Neural progenitor cell (in vitro differentiated cells): ENCODE measurements around the gene TRPM7. TPM values are rescaled to one million over a fixed set of nuclear protein-coding genes. Genes with fewer than 3 reads are reported as not detected.

Experiments
- DNase-seq: peaks from one replicate; pipeline ENCODE4 v3.0.0-alpha.2; 2016; ENCODE audit warnings: low spot score
- H2AFZ ChIP-seq: fragments of 200-600 bp; sonication (generic); replicated peaks from 2 replicates; pipeline ENCODE4 v1.6.1; 2016; ENCODE audit warnings: antibody characterized with exemption
- H3F3A ChIP-seq: fragments of 200-600 bp; sonication (generic); 2 replicates; pipeline ENCODE4 v1.6.1; 2016; ENCODE audit warnings: antibody characterized with exemption, low read depth
- H3K27ac ChIP-seq: fragments of 200-600 bp; sonication (generic); 2 replicates; pipeline ENCODE4 v1.5.1; 2016; ENCODE audit warnings: mild to moderate bottlenecking
- H3K27me3 ChIP-seq: fragments of 200-600 bp; sonication (generic); 2 replicates; pipeline ENCODE4 v1.6.1; 2016; ENCODE audit warnings: mild to moderate bottlenecking, moderate library complexity
- H3K36me3 ChIP-seq: fragments of 200-600 bp; sonication (generic); 2 replicates; pipeline ENCODE4 v1.5.1; 2016
- H3K4me1 ChIP-seq: fragments of 200-600 bp; sonication (generic); 2 replicates; pipeline ENCODE4 v1.6.1; 2016; ENCODE audit warnings: mixed run types
- H3K4me2 ChIP-seq: fragments of 200-600 bp; sonication (generic); 2 replicates; pipeline ENCODE4 v1.6.1; 2016
- H3K4me3 ChIP-seq: fragments of 200-600 bp; sonication (generic); 2 replicates; pipeline ENCODE4 v1.5.1; 2016
- H3K79me2 ChIP-seq: fragments of 200-600 bp; sonication (generic); 2 replicates; pipeline ENCODE4 v1.6.1; 2016; ENCODE audit warnings: low read depth
- H3K9ac ChIP-seq: fragments of 200-600 bp; sonication (generic); 2 replicates; pipeline ENCODE4 v1.6.1; 2016
- H3K9me3 ChIP-seq: fragments of 200-600 bp; sonication (generic); 2 replicates; pipeline ENCODE4 v1.5.1; 2016; ENCODE audit warnings: low read depth
- H4K20me1 ChIP-seq: fragments of 200-600 bp; sonication (generic); 2 replicates; pipeline ENCODE4 v1.6.1; 2016; ENCODE audit warnings: low read depth
- H3K27ac Mint-ChIP-seq: 3 replicates; pipeline ENCODE4 v1.8.0; 2021; ENCODE audit warnings: mixed read lengths
- H3K27me3 Mint-ChIP-seq: 2 replicates; pipeline ENCODE4 v1.8.0; 2022; ENCODE audit warnings: low read depth, mild to moderate bottlenecking, inconsistent platforms, moderate library complexity, mixed read lengths; ENCODE audit not compliant: insufficient read depth
- H3K36me3 Mint-ChIP-seq: 3 replicates; pipeline ENCODE4 v1.8.0; 2021; ENCODE audit warnings: mixed read lengths
- H3K4me1 Mint-ChIP-seq: 3 replicates; pipeline ENCODE4 v1.8.0; 2021; ENCODE audit warnings: mixed read lengths
- H3K4me3 Mint-ChIP-seq: 3 replicates; pipeline ENCODE4 v1.8.0; 2021; ENCODE audit warnings: mild to moderate bottlenecking, moderate library complexity, mixed read lengths
- H3K9me3 Mint-ChIP-seq: 3 replicates; pipeline ENCODE4 v1.8.0; 2020; ENCODE audit warnings: mixed read lengths
- EZH2 ChIP-seq: fragments of 200-600 bp; sonication (generic); IDR thresholded peaks from 2 replicates; pipeline ENCODE4 v1.6.1; 2017; ENCODE audit warnings: antibody characterized with exemption, mild to moderate bottlenecking, moderate library complexity
- EZH2phosphoT487 ChIP-seq: fragments of 200-600 bp; sonication (generic); IDR thresholded peaks from 2 replicates; pipeline ENCODE4 v1.6.1; 2017; ENCODE audit warnings: antibody characterized with exemption
- small RNA-seq: library from RNA; depleted of rRNA; stranded (forward); fragments of <200 nt; gene quantifications from one replicate; pipeline ENCODE3, GENCODE V24; 2015
- total RNA-seq: library from RNA; depleted of rRNA; stranded (reverse); fragments of >200 nt; gene quantifications from 2 replicates; pipeline ENCODE4 v1.2.3, GENCODE V29; 2015; ENCODE audit warnings: low replicate concordance
- TF ChIP-seq, protein P1 (sequence below): fragments of 200-600 bp; sonication (generic); IDR thresholded peaks from 2 replicates; pipeline ENCODE4 v1.5.1; 2017; ENCODE audit warnings: antibody characterized with exemption, mild to moderate bottlenecking

TRPM7 gene
- total RNA-seq, 1 donor from 2014 or later = 62.3 TPM

GRCh38 chr15:50513001-50513400, 173.6 kb downstream of the TRPM7 start:
- Histone ChIP-seq H3K27me3 (no peaks in the 10 kb centered on the region), H3F3A (no peaks in the 10 kb centered on the region), H3K4me1 (no peaks in the 10 kb centered on the region), H3K4me2 (no peak overlapping the region), H3K9ac (no peak overlapping the region), H4K20me1 (no peaks in the 10 kb centered on the region), H2AFZ (no peak overlapping the region), H3K27ac (no peak overlapping the region), H3K9me3 (peaks cover 4% of the 10 kb centered on the region), H3K4me3 (no peak overlapping the region), H3K36me3 (no peaks in the 10 kb centered on the region), H3K79me2 (no peaks in the 10 kb centered on the region)
- H3K4me3 Mint-ChIP-seq = no peak overlapping the region
- H3K27me3 Mint-ChIP-seq = no peaks in the 10 kb centered on the region
- H3K4me1 Mint-ChIP-seq = no peaks in the 10 kb centered on the region
- no peak for DNase-seq
- H3K36me3 Mint-ChIP-seq = no peaks in the 10 kb centered on the region
- TF ChIP-seq EZH2 (no peak), EZH2phosphoT487 (no peak)
- TF ChIP-seq, protein P1, sequence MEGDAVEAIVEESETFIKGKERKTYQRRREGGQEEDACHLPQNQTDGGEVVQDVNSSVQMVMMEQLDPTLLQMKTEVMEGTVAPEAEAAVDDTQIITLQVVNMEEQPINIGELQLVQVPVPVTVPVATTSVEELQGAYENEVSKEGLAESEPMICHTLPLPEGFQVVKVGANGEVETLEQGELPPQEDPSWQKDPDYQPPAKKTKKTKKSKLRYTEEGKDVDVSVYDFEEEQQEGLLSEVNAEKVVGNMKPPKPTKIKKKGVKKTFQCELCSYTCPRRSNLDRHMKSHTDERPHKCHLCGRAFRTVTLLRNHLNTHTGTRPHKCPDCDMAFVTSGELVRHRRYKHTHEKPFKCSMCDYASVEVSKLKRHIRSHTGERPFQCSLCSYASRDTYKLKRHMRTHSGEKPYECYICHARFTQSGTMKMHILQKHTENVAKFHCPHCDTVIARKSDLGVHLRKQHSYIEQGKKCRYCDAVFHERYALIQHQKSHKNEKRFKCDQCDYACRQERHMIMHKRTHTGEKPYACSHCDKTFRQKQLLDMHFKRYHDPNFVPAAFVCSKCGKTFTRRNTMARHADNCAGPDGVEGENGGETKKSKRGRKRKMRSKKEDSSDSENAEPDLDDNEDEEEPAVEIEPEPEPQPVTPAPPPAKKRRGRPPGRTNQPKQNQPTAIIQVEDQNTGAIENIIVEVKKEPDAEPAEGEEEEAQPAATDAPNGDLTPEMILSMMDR = no peak
- peaks cover 7% of the 10 kb centered on the region for H3K9me3 Mint-ChIP-seq
- no peak overlapping the region for H3K27ac Mint-ChIP-seq

Small RNA genes within 50 kb of the gene (small RNA-seq; reads per million reads assigned to genes)
- not detected for gene RN7SL354P

Other genes with a start within 250 kb of the TRPM7 start
- gene USP50, start 140.1 kb downstream of the TRPM7 start, total RNA-seq = 0.46 TPM in 1 of 2 replicates, not detected in the other
- gene SPPL2A, start 78.9 kb upstream of the TRPM7 start, total RNA-seq = 27.3 and 29.5 TPM in 2 replicates
- 10.9 and 14.0 TPM in 2 replicates for gene AP4E1, start 221.9 kb upstream of the TRPM7 start, total RNA-seq